Cardiac septum (tissue), 1 donor: ENCODE data around the gene CRTAC1. TPM values are rescaled to one million over a fixed set of nuclear protein-coding genes. Genes with fewer than 3 reads are reported as not detected.
"Not testable (repeated sequence)": the region's sequence is repeated elsewhere in the genome, so short reads cannot be mapped to it uniquely, and the experiment has no call there.

Source experiments
- DNase-seq: peaks from one replicate; pipeline ENCODE4 v3.0.0-alpha.2; 2020; ENCODE audit warnings: low spot score
- intact Hi-C: fragments of 100-400 bp; cut with DNase I; formaldehyde crosslinking; loops from one replicate; pipeline ENCODE4 v1.14.0; 2022
- total RNA-seq: library from RNA; stranded (reverse); fragmentation: NEBNext Ultra II Directional; extraction: Animal tissue kit (Norgen Biotek cat#: 25700); gene quantifications from one replicate; pipeline ENCODE4 v1.2.1, GENCODE V29; 2021
- donor health status: DM: no; HTN: no; CAD: no.

The CRTAC1 gene
- total RNA-seq, 1 donor from 2014 or later = 3.2 TPM

DNA sequence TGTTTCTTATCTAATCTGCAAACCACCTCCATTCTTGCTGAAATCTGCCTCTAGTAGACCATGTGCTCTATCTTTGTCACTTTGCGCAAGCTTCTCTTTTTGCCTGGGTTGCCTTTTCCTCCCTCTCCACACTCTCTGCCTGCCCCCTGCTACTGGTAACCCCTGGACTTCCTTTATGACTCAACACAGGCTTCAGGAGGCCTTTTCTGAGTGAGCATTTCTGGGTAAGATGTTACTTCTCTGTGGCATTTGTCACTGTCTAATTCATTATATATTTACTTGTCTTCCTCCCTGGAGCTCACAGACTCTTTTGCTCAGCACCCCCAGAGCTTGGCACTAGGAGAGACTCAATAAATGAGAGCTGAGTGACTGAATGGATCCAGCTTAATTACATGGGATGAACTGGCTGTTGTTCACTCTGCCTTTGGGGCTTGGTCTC lies 172.4 kb downstream of the CRTAC1 start:
- no peak for DNase-seq
- intact Hi-C loops = no loop called here

DNA sequence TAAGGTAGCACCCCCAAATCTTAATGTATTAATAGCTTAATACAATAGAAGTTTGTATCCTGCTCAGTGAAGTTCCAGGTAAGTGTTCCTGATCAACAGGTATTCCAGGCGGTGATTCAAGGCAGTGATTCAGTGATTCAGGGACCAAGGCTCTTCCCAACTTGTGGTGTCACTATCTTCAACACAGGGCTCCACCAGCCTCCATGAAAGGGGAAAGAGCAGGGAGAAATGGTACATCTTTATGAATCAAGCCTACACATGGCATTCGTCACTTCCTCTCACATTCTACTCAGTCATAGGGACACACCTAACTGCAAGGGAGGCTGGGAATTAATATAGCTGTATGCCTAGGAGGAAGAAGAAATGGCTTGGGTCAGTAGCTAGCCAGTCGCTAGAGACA lies 175.7 kb downstream of the CRTAC1 start:
- DNase-seq = no peak
- intact Hi-C loops = no loop called here

DNA sequence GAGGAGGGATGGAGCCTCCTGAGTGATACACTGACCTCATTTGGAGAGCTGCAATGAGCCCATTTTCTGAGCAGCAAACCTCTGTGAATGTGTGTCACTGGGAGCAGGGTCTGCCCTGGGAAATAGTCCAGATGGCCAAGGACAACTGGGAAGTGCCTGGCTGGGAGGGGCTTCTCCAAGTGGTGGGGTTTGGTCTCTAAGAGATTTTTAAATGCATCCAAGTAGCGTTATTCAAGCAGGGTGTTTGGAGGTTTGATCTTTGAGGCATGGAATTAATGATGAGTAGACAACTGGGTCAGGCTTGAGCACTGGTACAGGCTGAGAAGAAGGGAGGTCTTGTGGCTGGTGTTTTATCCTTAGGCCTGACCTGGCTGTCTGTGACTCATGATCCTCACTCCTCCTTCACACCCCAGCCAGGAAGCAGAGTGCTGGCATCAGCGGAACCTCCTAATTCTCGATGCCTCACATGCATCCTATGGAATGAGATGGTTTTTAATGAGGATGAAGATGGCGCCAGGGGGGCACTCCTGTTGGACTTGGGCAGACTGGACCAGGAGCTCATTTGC lies 177.5 kb downstream of the CRTAC1 start:
- no peak for DNase-seq
- intact Hi-C loops = no loop called here

DNA sequence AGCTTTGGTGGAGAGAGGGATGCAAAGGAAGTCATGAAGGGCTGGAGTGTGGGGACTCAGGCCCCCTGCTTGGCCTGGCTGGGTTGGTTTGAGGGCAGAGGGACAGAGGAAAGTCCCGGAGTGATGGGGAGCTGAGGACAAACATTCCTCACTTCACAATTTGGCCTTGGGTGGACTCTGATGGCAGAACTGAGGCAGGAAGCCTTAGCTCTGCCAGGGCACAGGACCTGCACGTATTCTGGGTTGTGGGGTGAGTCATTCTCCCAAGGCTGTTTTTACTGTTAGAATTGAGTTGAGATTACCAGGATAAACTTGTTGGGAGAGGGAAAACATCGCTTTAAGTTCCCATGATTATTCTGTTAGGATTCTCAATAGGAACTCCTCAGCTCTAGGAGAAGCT lies 178.1 kb downstream of the CRTAC1 start:
- intact Hi-C loops = no loop called here

DNA sequence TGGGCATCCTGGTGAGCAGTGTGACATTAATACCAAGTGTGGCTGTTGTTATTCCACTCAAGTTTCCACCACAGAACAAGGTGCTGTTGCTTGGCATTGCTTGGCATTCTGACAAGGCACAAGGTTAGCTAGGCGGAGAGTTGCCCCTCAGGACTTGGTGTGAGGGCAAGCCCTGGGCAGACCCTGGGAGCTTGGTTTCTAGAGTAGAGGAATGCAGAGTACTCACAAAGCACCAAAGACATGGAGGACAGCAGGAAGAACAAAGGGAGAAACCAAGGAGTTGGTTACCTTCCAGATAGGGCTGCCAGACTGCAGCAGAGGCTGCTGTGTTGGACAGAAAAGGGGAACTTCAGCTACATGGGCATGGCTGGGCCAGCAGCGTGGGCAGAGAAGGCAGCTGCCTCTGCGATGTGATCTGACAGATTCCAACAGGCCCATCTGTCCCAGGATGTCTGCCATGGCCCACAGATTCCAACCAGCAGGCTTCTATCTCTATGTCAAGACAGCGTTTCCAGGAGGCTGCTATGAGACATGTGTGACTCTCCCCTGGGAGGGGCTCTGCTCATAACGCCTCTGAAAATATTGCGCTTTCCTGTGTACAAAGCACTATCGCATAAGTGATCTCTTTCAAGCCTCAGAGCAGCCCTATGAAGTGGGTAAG lies 178.9 kb downstream of the CRTAC1 start:
- DNase-seq = no peak
- intact Hi-C loops = no loop called here

More for the DNA sequence above, 178.1 kb downstream of the CRTAC1 start:
- DNase-seq = no peak

DNA sequence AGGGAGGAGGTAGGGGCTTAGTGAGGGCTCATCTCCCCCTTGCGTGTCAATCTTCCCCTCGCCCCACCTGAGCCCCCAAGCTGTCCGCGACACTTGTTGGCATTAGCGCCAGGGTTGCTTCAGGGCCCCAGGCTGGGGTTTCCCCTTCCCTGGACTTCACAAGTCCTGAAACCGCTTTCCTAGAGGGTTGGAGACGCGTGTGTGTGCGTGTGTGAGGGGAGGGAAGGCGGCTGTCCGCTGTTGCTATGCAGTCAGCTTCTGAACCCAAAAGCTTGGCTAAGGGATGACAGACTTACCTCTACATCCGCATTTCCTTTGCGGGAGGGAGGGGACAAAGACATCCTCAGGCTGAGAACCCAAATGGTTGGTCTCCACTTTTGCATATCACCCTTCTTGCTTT lies 180.0 kb downstream of the CRTAC1 start:
- intact Hi-C loops = no loop called here
- DNase-seq = no peak

DNA sequence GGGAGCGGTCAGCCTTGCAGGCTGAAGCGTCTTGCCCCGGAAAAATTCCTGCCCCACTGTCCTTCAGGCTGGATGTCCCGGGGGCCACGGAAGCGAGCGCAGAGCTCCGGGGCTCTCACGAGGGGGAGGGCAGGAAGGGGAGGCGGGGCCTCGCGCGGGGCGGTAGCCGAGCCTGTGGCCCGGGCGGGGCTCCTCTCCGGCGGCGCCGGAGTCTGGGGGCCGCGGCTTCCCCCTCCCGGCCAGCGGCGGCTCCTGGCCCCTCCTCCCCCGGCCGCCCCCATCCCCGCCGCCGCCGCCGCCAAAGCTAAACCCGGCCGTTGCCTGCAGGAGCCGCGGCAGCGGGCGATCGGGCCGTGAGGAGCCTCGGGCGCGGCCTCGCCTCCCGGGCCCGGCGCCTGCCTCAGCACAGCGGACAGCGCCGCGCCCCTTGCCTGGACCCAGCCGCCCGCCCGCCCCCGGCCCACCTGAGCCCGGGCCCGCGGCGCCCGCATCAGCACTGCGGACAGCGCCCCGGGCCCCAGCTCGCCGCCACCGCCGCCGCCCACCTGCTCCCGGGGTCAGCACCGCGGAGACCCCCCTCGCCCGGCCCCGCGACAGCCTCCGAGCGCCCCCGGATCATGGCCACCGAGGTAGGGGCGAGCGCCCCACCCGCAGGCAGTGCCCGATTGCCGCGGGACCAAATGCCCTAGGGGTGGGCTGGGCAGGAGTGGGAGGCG lies 180.6 kb downstream of the CRTAC1 start, which contains the start of gene GOLGA7B:
GOLGA7B (plus strand) TSS at position 157 of the 716 bp plus-strand sequence; CDS start at position 618, 461 bp downstream.
- intact Hi-C loops = no loop called here
- DNase-seq = no peak

DNA sequence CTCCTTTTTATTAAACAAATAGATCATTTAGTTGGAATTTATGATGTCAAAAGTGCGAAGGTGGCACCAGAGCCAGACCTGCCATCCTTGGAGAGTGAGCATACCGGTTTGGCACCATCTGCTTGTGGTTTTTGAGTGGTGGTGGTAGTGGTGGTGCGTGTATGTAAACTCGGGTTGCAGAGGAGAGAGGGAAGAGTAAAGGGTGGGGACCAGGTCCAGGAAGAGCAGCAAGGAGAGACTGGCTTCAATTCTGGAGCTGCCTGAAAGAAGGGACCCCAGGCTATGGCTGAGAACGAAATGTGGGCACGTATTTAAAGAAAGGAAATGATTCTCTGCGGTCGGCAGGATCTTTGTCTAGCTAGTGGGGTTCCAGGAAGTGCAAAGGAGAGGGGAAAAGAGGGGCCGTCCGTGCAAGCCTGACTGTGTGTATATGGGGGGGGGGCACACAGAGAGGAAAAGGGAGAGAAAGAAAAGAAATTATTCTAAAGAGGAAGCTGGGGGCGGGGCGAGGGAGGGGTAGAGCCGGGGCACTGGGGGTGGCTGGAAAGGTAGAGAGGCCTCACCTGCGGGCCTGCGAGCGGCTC lies 181.2 kb downstream of the CRTAC1 start:
- intact Hi-C loops = no loop called here
- no peak for DNase-seq

DNA sequence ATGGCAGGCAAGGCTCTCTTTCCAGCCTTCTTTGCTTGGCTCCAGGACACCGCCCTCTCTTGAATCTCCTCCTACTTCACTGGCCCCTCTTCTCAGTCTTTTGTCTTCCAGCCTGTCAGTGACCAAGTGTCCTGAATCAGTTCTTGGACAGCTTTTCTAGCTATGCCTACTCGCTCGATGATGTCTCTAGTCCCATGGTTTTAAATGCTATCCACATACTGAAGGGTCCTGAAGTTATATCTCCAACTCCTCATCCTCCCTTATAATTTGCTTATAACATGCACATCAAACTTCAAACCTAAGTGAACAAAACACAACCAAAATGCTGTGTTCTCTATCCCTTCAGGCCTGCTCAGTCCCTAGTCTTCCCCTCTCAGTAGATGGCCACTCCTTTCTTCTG lies 185.7 kb downstream of the CRTAC1 start:
- intact Hi-C loops = no loop called here
- no peak for DNase-seq

DNA sequence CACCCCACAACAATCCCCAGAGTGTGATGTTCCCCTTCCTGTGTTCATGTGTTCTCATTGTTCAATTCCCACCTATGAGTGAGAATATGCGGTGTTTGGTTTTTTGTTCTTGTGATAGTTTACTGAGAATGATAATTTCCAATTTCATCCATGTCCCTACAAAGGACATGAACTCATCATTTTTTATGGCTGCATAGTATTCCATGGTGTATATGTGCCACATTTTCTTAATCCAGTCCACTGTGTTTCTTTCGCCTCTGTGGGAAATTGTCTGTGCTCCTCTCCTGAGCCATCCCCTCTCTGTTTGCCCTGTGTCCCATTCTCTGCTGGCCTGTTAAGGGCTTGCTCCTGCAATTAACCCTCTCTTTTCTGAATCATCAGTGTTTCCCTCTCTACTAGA lies 186.4 kb downstream of the CRTAC1 start:
- DNase-seq, intact Hi-C loops: not testable (repeated sequence)

DNA sequence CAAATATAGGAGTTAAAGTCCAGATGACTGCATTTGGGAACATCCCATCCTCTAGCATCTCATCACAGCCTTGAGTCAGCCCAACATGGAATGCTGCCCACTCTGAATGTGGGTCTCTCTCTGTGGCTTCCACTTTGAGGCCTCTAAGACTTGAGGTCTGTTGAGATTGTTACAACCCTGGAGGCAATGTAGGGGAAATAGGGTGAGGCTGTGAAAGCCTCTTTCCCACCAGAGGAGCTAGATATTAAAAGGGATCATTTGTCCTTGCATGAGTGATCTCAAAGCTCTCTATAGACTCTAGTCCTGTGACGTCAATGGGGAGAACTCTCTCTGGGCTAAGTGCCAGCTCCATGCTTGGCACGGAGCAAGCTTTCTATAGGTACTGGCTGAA lies 187.1 kb downstream of the CRTAC1 start:
- DNase-seq = no peak

DNA sequence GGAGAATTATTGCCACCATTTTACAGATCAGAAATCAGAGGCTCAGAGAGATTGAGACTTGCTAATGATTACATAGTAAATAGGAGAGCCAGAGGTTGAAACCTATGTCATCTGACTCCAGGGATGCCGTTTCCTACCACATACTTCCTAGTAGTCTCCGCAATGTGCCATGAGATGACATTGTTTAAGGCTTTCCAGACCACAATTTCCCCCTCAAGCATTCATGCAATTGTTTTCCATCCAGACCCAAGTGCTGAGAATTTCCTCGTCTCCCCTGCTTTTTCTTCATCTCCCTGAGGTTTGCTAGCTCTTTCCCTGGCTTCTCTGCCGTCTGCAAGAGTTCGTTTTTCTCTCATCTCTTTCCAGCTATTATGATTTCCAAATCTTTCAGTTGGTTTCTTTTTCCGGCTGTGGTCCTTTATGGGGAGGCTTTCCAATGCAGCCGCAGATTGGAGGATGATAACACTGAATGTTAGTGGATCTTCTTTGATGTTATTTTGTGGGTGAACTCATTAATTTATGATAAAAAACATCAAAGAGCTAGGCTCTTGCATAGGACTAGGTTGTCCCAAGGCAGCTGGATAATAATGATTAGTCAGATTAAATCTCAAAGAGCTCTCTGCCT lies 187.7 kb downstream of the CRTAC1 start:
- intact Hi-C loops = no loop called here
- DNase-seq = no peak

More for the DNA sequence above, 187.1 kb downstream of the CRTAC1 start:
- intact Hi-C loops = no loop called here

DNA sequence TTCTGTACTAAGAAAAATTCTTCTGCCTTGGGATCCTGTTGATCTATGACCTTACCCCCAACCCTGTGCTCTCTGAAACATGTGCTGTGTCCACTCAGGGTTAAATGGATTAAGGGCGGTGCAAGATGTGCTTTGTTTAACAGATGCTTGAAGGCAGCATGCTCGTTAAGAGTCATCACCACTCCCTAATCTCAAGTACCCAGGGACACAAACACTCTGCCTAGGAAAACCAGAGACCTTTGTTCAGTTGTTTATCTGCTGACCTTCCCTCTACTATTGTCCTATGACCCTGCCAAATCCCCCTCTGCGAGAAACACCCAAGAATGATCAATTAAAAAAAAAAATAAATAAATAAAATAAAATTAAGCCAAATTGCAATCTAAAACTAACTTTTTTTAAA lies 188.3 kb downstream of the CRTAC1 start:
- DNase-seq, intact Hi-C loops: not testable (repeated sequence)

DNA sequence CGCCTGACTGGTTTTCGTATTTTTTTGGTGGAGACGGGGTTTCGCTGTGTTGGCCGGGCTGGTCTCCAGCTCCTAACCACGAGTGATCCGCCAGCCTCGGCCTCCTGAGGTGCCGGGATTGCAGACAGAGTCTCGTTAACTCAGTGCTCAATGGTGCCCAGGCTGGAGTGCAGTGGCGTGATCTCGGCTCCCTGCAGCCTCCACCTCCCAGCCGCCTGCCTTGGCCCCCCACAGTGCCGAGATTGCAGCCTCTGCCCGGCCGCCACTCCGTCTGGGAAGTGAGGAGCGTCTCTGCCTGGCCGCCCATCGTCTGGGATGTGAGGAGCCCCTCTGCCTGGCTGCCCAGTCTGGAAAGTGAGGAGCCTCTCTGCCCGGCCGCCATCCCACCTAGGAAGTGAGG lies 189.3 kb downstream of the CRTAC1 start:
- DNase-seq, intact Hi-C loops: not testable (repeated sequence)

DNA sequence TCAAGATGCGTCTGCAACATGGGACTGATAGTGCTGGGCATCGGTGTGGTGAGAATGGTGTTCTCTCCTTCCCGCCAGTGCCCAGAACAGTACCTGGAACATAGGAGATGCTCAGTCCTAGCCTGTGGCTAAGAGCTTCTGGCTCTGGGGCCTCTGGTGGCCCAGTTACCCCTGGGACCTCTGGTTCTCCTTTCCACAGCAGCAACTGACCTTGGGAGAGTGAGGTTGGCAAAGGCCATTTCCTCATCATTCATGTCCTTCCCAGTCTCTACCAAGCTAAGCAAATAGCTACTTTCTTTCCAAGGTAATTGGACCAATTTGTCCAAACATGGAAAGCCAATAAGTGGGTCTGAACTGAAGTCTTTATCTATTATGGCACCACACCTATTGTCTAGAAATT lies 192.3 kb downstream of the CRTAC1 start:
- no peak for DNase-seq
- intact Hi-C loops = no loop called here

DNA sequence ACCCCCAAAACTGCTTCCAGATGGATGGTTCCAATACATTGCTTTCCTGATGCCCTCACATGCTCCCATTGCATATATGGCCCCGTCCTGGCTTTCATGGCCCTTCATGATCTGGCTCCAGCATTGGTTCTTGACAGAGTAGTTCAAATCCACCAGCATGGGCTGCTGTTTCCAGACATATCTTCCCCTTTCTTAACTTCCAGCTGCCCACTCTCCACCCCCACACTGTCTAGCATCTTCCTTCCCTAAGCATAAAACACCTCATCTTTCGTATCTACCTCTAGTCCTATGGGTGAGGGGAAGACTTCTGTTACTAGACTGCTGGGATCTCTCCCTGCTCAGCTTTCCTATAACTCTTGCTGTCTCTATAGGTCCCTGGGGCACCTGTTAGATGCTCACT lies 194.0 kb downstream of the CRTAC1 start:
- intact Hi-C loops = no loop called here
- no peak for DNase-seq

DNA sequence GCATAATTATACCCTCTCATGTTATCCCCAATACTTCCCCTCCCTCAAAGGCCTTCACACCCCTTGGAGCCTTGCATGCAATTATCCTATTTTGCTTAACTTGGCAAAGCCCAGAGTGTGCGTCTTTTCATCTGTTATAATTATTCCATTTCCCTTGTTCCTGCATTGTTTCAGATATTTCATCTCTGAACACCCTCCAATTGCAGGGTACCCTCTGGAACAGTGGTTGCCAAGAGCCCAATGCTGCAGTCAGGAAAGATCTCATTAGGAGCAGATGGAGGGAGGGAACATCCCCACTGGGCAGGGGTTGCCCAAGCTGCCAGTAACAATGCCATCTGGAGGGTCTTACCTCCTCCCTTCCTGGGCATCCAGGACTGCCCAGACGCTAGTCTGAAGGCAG lies 199.2 kb downstream of the CRTAC1 start:
- DNase-seq = no peak

DNA sequence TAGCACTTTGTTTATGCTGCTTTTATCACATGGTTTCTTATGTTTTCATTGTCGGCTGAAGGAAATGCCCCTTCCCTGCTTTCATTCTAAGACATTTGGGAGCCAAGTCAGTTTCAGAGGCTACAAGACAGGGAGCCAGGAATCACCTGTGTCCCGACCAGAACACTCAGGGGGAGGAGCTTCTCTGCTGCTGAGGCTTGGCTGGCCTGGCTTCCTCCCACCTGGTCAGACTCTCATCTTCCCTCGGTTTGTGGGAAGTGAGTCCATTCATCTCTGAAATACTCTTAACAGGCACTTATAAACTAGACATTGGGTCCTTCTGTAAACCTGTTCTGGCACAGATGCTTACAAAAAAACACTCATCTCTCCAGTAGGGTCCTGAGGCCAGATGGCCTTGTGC lies 200.4 kb downstream of the CRTAC1 start:
- intact Hi-C loops = no loop called here
- DNase-seq = no peak

More for the DNA sequence above, 199.2 kb downstream of the CRTAC1 start:
- intact Hi-C loops = no loop called here

DNA sequence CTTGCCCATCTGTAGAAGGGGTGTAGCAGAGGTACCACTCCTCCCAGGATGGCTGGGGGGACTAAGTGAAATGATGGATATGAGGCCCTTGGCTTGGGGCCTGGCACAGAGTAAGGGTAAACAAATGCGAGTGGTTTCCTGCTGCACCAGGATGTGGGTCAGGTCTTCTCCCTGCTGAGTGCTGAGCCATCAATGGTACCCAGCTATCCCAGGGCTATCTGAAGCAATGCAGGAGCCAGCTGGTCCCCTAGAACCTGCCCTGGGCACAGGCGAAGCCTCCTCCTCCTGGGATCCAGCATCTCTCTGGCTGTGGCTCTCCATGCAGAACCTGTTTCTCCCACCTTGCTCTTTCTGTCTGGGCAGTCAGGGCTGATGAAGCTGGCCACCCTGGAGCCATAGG lies 201.7 kb downstream of the CRTAC1 start:
- intact Hi-C loops = no loop called here
- no peak for DNase-seq

DNA sequence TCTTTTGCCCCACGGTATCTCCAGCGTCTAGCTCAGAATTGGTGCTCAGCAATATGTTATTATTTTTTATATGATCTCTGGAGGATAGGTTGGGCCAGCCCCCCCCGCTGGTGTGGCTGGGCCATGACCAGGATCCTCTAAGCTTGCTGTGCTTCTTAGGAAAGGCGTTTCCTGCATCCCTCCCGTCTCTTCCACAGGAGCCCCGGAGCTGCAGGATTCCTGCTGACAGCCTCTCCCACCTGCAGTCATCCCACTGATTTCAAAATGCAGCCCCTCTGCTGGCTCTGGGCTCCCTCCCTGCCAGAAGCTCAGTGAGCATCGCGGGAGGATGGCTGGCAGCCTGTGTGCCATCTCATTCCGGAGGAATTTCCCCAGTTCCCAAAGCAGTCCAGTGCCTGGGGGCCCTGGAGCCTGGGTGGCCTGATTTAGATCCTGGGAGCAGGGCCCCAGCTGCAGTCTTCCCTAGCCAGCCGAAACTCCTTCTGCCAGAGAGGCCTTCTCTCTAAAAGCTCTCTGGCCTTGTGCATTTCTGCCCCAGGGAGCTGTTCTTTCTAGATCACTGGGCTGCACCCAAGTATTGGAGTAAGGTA lies 202.6 kb downstream of the CRTAC1 start:
- intact Hi-C loops = no loop called here
- no peak for DNase-seq
